Fibroblast of skin of left quadriceps (primary cell): Measurements from ENCODE around the gene DDX25.

Source experiments
- DNase-seq, 2 experiments: peaks; one replicate each; pipeline ENCODE4 v3.0.0-alpha.2; 2013; ENCODE audit warnings: low read depth in 2 of 2

Gene DDX25

GRCh38 chr11:125977333-125977732, 73.0 kb downstream of the DDX25 start:
- DNase-seq, result no peak

- DNase-seq, result no peak
These were observed 73.9 kb downstream of the DDX25 start for GRCh38 chr11:125978181-125978716.
